CD14-positive monocyte (primary cell): ENCODE measurements around the gene SCART1. TPM values are rescaled to one million over a fixed set of nuclear protein-coding genes. Genes with fewer than 3 reads are reported as not detected.

ENCODE experiments used
- DNase-seq, 3 donors: peaks; one replicate each; pipeline ENCODE4 v3.0.0-alpha.2; 2011 to 2022
- H2AFZ ChIP-seq: 2 replicates; pipeline ENCODE4 v1.6.0; 2012; ENCODE audit warnings: mild to moderate bottlenecking, low read depth, low read length, inconsistent platforms; ENCODE audit not compliant: insufficient read depth, poor library complexity, severe bottlenecking
- H3K27ac ChIP-seq, 2 donors: 1 replicate in 1 of 2; 2 replicates in 1 of 2; pipeline ENCODE4 v1.5.1; 2012 to 2013; ENCODE audit warnings: low read length in 2 of 2, control low read depth in 1 of 2, inconsistent platforms in 1 of 2, low read depth in 1 of 2, mild to moderate bottlenecking in 1 of 2
- H3K27me3 ChIP-seq, 2 donors: one replicate each; pipeline versions ENCODE4 v1.6.0 to v1.6.1; 2011 to 2013; ENCODE audit warnings: low read length in 2 of 2; ENCODE audit not compliant: control insufficient read depth in 2 of 2, insufficient read depth in 2 of 2
- H3K36me3 ChIP-seq, 2 donors: replicated peaks in 1 of 2; 1 replicate in 1 of 2; 2 replicates in 1 of 2; pipeline versions ENCODE4 v1.5.1 to v1.6.1; 2012 to 2013; ENCODE audit warnings: low read length in 2 of 2, control low read depth in 1 of 2, inconsistent platforms in 1 of 2, mild to moderate bottlenecking in 1 of 2; ENCODE audit not compliant: insufficient read depth in 2 of 2, control insufficient read depth in 1 of 2
- H3K4me1 ChIP-seq, 2 donors: 1 replicate in 1 of 2; 2 replicates in 1 of 2; pipeline versions ENCODE4 v1.5.1 to v1.6.1; 2012 to 2013; ENCODE audit warnings: low read length in 2 of 2, control low read depth in 1 of 2, inconsistent platforms in 1 of 2, mild to moderate bottlenecking in 1 of 2, moderate library complexity in 1 of 2; ENCODE audit not compliant: insufficient read depth in 2 of 2, control insufficient read depth in 1 of 2
- H3K4me2 ChIP-seq: replicated peaks from 2 replicates; pipeline ENCODE3; 2012; ENCODE audit warnings: low read length, moderate library complexity, mild to moderate bottlenecking; ENCODE audit not compliant: poor library complexity, severe bottlenecking; ENCODE audit errors: extremely low read depth
- H3K4me3 ChIP-seq, 3 experiments: fragments of 200-600 bp in 1 of 3; sonication (generic) in 1 of 3; replicated peaks in 1 of 3; 1 replicate in 2 of 3; 2 replicates in 1 of 3; pipeline ENCODE4 v1.5.1; 2011 to 2013; ENCODE audit warnings: low read length in 3 of 3, mild to moderate bottlenecking in 3 of 3, control low read depth in 2 of 3, low read depth in 2 of 3, inconsistent platforms in 1 of 3, moderate library complexity in 1 of 3
- H3K79me2 ChIP-seq: 2 replicates; pipeline ENCODE4 v1.6.0; 2012; ENCODE audit warnings: mild to moderate bottlenecking, control low read depth, inconsistent platforms, low read length, moderate library complexity; ENCODE audit not compliant: insufficient read depth
- H3K9ac ChIP-seq: 2 replicates; pipeline ENCODE4 v1.6.0; 2017; ENCODE audit warnings: low read length, mild to moderate bottlenecking; ENCODE audit not compliant: insufficient read depth, poor library complexity, severe bottlenecking
- H3K9me3 ChIP-seq, 2 donors: replicated peaks in 1 of 2; 1 replicate in 1 of 2; 2 replicates in 1 of 2; pipeline versions ENCODE4 v1.5.1 to v1.6.1; 2012 to 2013; ENCODE audit warnings: low read length in 2 of 2, control low read depth in 1 of 2; ENCODE audit not compliant: control insufficient read depth in 1 of 2, insufficient read depth in 1 of 2
- H4K20me1 ChIP-seq: 2 replicates; pipeline ENCODE4 v1.6.0; 2012; ENCODE audit warnings: mild to moderate bottlenecking, low read length, control low read depth, moderate library complexity; ENCODE audit not compliant: insufficient read depth
- H3K27ac Mint-ChIP-seq, 7 donors: one replicate each; pipeline ENCODE4 v1.8.0; 2020; ENCODE audit warnings: mild to moderate bottlenecking in 7 of 7, mixed read lengths in 7 of 7, moderate library complexity in 6 of 7, inconsistent platforms in 2 of 7
- H3K27me3 Mint-ChIP-seq, 3 donors: one replicate each; pipeline ENCODE4 v1.8.0; 2021 to 2022; ENCODE audit warnings: low read depth in 3 of 3, mild to moderate bottlenecking in 3 of 3, mixed read lengths in 3 of 3, moderate library complexity in 3 of 3, inconsistent platforms in 1 of 3
- H3K36me3 Mint-ChIP-seq, 2 donors: one replicate each; pipeline ENCODE4 v1.8.0; 2020; ENCODE audit warnings: mixed read lengths in 2 of 2, inconsistent platforms in 1 of 2, mild to moderate bottlenecking in 1 of 2
- H3K4me1 Mint-ChIP-seq: one replicate; pipeline ENCODE4 v1.8.0; 2020; ENCODE audit warnings: mild to moderate bottlenecking, mixed read lengths
- H3K4me3 Mint-ChIP-seq, 2 donors: one replicate each; pipeline ENCODE4 v1.8.0; 2020; ENCODE audit warnings: mild to moderate bottlenecking in 2 of 2, mixed read lengths in 2 of 2, moderate library complexity in 1 of 2
- H3K9me3 Mint-ChIP-seq, 7 donors: one replicate each; pipeline ENCODE4 v1.8.0; 2020 to 2022; ENCODE audit warnings: mixed read lengths in 7 of 7, mild to moderate bottlenecking in 6 of 7, moderate library complexity in 6 of 7, inconsistent platforms in 2 of 7
- WGBS: methylation state at CpG from one replicate; pipeline ENCODE4 v1.1.5; 2013; ENCODE audit warnings: missing lambda C conversion rate; ENCODE audit not compliant: insufficient coverage; 5-methylcytosine and 5-hydroxymethylcytosine counted together
- intact Hi-C, 2 donors: fragments of 100-400 bp; cut with micrococcal nuclease; formaldehyde crosslinking; loops; one replicate each; pipeline versions ENCODE4 v1.15.0 to v1.15.1; 2023
- polyA plus RNA-seq, 3 donors: library from polyadenylated mRNA; depleted of rRNA in 1 of 3; unstranded in 2 of 3; stranded (reverse) in 1 of 3; fragments of 300-500 nt in 2 of 3; fragments of >200 nt in 1 of 3; fragmentation: Illumina TruSeq in 2 of 3; gene quantifications; 1 replicate in 2 of 3; 2 replicates in 1 of 3; pipeline ENCODE4 v1.2.3, GENCODE V29; 2012 to 2021
- TF ChIP-seq, protein P1 (sequence below): fragments of 200-600 bp; IDR thresholded peaks from one replicate; pipeline ENCODE4 v1.8.0; 2022; ENCODE audit warnings: antibody characterized with exemption, mild to moderate bottlenecking

SCART1 gene
- polyA plus RNA-seq, 3 donors: 1.1 TPM; not detected in 2

DNA sequence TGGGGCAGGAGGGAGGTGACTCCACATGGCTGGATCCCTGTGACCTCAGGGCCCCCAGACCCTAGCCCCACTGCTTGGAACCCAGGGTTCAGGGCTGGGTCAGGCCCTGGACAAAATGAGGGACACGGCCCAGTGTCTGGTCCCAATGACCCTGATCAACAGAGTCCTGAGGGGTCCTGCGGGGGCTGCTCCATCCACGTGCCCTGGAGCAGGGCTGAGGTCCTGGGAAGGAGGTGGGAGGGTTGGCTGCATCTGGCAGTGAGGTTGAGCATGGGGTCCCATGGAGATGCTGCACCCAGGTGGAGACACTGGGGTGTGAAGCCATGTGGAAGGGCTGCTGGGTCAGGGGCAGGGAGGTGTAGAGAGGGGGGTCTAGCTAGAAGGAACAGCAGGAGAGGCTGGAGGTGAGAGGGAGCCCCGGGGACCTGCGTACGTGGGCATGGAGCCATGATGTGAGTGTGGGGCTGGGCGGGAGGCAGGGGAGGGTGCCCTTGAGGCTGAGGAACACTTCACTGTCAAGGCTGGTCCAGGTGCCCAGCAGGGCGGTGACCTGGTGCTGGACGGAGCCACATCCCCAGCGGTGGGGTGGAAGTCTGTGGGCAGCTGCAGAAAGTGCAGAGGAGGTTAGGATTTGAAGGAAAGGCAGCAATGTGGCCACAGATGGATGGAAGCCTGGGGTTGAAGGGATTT is 604 bp downstream of the SCART1 start:
- Mint-ChIP-seq H3K36me3 (no peaks in the 10 kb centered on the region), H3K4me1 (no peaks in the 10 kb centered on the region), H3K9me3 (peaks cover 2 to 12% (median 3%) of the 10 kb centered on the region in 7 donors), H3K27me3 (peaks cover 0 to 6% (median 4%) of the 10 kb centered on the region in 3 donors), H3K27ac (no peak overlapping the region), H3K4me3 (no peak overlapping the region)
- intact Hi-C loops: no loop called here
- Histone ChIP-seq H4K20me1 (no peaks in the 10 kb centered on the region), H3K27ac (no peak overlapping the region), H3K36me3 (no peaks in the 10 kb centered on the region), H3K9ac (no peak overlapping the region), H2AFZ (no peak overlapping the region), H3K79me2 (no peaks in the 10 kb centered on the region), H3K4me1 (no peaks in the 10 kb centered on the region), H3K4me2 (no peak overlapping the region), H3K4me3 (no peak overlapping the region), H3K27me3 (peaks cover 0 to under 1% of the 10 kb centered on the region in 2 donors), H3K9me3 (peaks cover 2 to 3% of the 10 kb centered on the region in 2 donors)
- 94% methylated on average over 8 of the region's 10 CpGs for WGBS
- DNase-seq: no peak
- TF ChIP-seq, protein P1, sequence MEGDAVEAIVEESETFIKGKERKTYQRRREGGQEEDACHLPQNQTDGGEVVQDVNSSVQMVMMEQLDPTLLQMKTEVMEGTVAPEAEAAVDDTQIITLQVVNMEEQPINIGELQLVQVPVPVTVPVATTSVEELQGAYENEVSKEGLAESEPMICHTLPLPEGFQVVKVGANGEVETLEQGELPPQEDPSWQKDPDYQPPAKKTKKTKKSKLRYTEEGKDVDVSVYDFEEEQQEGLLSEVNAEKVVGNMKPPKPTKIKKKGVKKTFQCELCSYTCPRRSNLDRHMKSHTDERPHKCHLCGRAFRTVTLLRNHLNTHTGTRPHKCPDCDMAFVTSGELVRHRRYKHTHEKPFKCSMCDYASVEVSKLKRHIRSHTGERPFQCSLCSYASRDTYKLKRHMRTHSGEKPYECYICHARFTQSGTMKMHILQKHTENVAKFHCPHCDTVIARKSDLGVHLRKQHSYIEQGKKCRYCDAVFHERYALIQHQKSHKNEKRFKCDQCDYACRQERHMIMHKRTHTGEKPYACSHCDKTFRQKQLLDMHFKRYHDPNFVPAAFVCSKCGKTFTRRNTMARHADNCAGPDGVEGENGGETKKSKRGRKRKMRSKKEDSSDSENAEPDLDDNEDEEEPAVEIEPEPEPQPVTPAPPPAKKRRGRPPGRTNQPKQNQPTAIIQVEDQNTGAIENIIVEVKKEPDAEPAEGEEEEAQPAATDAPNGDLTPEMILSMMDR: no peak

DNA sequence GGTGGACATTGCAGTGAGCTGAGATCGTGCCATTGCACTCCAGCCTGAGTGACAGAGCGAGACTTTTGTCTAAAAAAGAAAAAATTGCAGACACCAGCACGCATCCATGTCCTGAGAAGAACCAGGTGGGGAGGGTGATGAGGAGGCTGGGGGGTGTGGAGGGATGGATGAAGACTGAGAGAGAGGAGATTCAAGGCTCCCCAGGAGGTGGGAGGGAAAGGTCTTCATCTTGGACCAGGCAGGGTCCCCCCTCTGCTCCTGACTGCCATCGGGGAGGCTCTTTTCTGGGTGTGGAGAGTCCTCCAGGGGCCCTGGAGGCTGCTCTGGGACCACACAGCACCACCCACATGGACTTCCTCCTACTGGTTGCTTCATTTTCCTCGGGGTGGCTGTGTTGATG is 1.5 kb downstream of the SCART1 start:
- Histone ChIP-seq H3K4me2 (no peak overlapping the region), H3K9me3 (peaks cover 0 to 3% of the 10 kb centered on the region in 2 donors), H3K36me3 (no peaks in the 10 kb centered on the region), H4K20me1 (no peaks in the 10 kb centered on the region), H3K27me3 (no peaks in the 10 kb centered on the region), H3K4me1 (no peaks in the 10 kb centered on the region), H3K4me3 (no peak overlapping the region), H3K27ac (no peak overlapping the region), H3K9ac (no peak overlapping the region), H3K79me2 (no peaks in the 10 kb centered on the region), H2AFZ (no peak overlapping the region)
- no peaks in the 10 kb centered on the region for H3K36me3 Mint-ChIP-seq
- no peak overlapping the region for H3K4me3 Mint-ChIP-seq
- H3K9me3 Mint-ChIP-seq: peaks cover 0 to 10% (median 2%) of the 10 kb centered on the region in 7 donors
- intact Hi-C loops: no loop called here
- WGBS: 70% methylated on average over 4 of the region's 5 CpGs
- TF ChIP-seq, protein P1: no peak
- DNase-seq: peak in 1 of 3 donors; percentile 2
- H3K4me1 Mint-ChIP-seq: no peaks in the 10 kb centered on the region
- H3K27ac Mint-ChIP-seq: no peak overlapping the region
- H3K27me3 Mint-ChIP-seq: peaks cover 0 to 6% (median 4%) of the 10 kb centered on the region in 3 donors
